HUES6 (cell line): ENCODE measurements around the gene TMEM221.

ENCODE experiments used
- H3K27ac ChIP-seq: 2 replicates; pipeline ENCODE4 v1.7.0; 2013; ENCODE audit warnings: low read depth, mild to moderate bottlenecking, low read length, inconsistent platforms
- H3K27me3 ChIP-seq: 2 replicates; pipeline ENCODE4 v1.6.1; 2013; ENCODE audit warnings: low read length; ENCODE audit not compliant: control insufficient read depth, insufficient read depth
- H3K36me3 ChIP-seq: 2 replicates; pipeline ENCODE4 v1.6.1; 2013; ENCODE audit warnings: low read length; ENCODE audit not compliant: control insufficient read depth, insufficient read depth
- H3K4me1 ChIP-seq: 2 replicates; pipeline ENCODE4 v1.6.1; 2013; ENCODE audit warnings: low read length; ENCODE audit not compliant: control insufficient read depth, insufficient read depth
- H3K4me3 ChIP-seq: 2 replicates; pipeline ENCODE4 v1.5.1; 2013; ENCODE audit warnings: low read depth, low read length
- H3K9ac ChIP-seq: one replicate; pipeline ENCODE4 v1.6.1; 2013; ENCODE audit warnings: mild to moderate bottlenecking, low read length
- H3K9me3 ChIP-seq: 2 replicates; pipeline ENCODE4 v1.6.1; 2013; ENCODE audit warnings: low read depth, low read length; ENCODE audit not compliant: control insufficient read depth, insufficient read depth

The TMEM221 gene

DNA sequence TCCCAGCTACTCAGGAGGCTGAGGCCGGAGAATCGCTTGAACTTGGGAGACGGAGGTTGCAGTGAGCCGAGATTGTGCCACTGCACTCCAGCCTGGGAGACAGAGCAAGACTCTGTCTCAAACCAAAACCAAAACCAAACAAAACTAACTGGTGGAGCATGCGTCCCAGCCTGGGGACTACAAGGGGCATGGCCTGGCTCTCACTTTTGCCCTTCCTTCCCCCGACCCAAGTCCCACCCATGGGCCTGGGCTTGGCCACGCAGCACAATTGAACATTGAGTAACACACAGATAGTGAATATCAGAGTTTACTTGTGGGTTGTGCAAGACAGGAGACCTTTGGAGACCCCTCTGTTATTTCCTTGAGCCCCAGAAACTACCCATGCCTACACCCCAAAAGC lies 13.2 kb downstream of the TMEM221 start:
- H3K27ac ChIP-seq: no peak overlapping the region
- H3K4me3 ChIP-seq: no peak overlapping the region
- no peaks in the 10 kb centered on the region for H3K36me3 ChIP-seq
- H3K9me3 ChIP-seq: no peaks in the 10 kb centered on the region
- no peaks in the 10 kb centered on the region for H3K4me1 ChIP-seq
- H3K27me3 ChIP-seq: no peaks in the 10 kb centered on the region
- H3K9ac ChIP-seq: no peak overlapping the region

DNA sequence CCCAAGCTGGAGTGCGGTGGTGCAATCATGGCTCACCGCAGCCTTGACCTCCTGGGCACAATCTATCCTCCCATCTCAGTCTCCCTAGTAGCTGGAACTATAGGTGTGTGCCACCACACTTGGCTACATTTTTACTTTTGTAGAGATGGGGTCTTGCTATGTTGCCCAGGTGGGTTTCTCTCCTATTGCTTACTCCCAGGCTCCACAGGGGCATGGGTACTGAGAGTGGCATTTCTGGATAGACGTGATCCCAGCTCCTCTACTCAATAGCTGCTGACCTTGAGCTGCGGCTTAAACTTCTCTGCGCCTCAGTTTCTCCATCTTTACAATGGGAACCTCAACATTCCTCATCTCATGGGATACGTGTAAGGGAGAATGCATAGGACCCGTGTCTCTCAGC lies 17.1 kb downstream of the TMEM221 start:
- H3K4me3 ChIP-seq: no peak overlapping the region
- no peaks in the 10 kb centered on the region for H3K36me3 ChIP-seq
- no peaks in the 10 kb centered on the region for H3K9me3 ChIP-seq
- no peaks in the 10 kb centered on the region for H3K4me1 ChIP-seq
- H3K27me3 ChIP-seq: no peaks in the 10 kb centered on the region
- H3K9ac ChIP-seq: no peak overlapping the region
- no peak overlapping the region for H3K27ac ChIP-seq

DNA sequence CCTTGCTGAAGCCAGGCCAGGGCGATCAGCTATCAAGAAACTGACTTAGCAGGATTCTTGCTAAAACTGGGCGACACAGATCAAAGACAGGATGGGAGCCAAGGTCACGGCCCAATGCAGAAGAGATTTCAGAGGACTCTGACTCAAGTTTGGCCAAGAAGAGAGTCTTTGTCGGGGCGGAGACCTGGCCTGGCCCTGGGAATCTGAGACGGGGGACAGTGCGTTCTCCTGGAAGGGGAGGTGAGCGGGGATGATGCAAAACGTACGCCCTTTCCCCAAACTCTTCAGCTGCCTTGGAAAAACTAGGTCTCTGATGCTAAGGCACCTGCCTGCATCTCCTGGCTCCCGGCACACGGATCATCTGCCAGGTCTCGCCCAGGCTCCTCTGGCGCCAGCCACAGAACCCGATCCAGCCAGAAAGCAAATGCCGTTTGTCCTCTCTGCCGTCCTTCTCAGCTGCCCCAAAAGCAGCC lies 18.8 kb downstream of the TMEM221 start:
- Histone ChIP-seq H3K27ac (no peak overlapping the region), H3K36me3 (no peaks in the 10 kb centered on the region), H3K9ac (no peak overlapping the region), H3K4me3 (no peak overlapping the region), H3K4me1 (0 out of 2 replicates have a peak, but pooled peaks cover 2% of the 10 kb centered on the region), H3K9me3 (no peaks in the 10 kb centered on the region), H3K27me3 (no peaks in the 10 kb centered on the region)

DNA sequence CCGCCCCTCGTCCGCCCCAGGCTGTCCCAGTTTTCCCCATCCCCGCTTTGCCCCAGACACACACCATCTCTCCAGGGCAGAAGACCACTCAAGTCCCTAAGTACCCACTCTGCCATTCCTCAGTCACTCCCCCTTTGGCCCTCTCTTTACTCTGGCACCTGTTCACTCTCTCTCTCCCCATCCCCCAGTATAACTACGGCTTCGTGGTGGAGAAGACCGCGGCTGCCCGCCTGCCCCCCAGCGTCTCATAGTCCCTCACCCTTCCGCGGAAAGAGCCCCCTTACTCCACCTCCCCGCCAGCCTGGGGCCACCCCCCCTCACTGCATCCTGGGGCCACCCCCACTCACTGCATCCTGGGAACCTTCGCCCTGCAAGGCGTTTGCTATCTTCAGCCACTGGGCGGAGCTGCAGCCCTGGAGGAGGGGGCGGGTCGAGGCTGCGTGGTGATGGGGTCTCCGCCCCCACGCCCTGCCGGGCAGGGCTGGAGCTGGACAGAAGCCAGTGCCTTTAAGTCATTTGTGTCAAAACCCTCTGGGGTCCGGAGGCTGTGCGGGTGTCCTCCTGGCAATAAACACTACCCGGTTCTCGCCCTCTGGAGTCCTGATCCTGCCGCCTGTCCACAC lies 23.6 kb downstream of the TMEM221 start:
- H3K36me3 ChIP-seq: no peaks in the 10 kb centered on the region
- H3K27me3 ChIP-seq: no peaks in the 10 kb centered on the region
- H3K9ac ChIP-seq: no peak overlapping the region
- H3K4me3 ChIP-seq: peak overlapping the region; percentile 52
- no peak overlapping the region for H3K27ac ChIP-seq
- H3K4me1 ChIP-seq: peaks cover 5% of the 10 kb centered on the region; the same call in 1 of the 2 replicates
- no peaks in the 10 kb centered on the region for H3K9me3 ChIP-seq

DNA sequence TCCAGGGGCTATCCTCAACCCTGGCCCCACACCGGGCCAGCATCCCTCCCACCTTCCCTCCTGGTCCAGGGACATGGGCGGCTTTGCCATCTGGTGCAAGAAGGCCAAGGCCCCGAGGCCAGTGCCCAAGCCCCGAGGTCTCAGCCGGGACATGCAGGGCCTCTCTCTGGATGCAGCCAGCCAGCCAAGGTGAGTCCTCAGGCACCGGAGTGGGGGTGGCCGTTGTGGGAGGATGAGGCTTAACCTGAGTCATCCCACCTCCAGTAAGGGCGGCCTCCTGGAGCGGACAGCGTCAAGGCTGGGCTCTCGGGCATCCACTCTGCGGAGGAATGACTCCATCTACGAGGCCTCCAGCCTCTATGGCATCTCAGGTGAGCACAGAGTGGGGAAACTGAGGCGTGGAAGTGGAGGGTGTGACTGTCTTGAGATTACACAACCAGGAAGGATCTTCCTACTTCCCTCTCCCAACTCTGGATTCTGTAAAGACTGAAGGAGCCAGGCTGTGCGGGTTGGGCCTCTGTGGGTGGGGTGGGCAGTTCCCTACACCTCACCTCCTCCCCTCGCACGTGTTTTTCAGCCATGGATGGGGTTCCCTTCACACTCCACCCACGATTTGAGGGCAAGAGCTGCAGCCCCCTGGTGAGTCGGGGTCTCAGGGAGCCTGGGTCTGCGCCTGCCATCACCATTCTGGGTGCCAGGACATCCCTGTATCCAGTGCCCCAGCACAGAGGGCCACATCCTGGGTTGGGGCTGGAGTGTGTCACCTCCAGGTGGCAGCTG lies 24.8 kb downstream of the TMEM221 start:
- Histone ChIP-seq H3K4me1 (peaks cover 12% of the 10 kb centered on the region; the same call in 1 of the 2 replicates), H3K27me3 (no peaks in the 10 kb centered on the region), H3K27ac (no peak overlapping the region), H3K9me3 (no peaks in the 10 kb centered on the region), H3K9ac (no peak overlapping the region), H3K4me3 (no peak overlapping the region), H3K36me3 (no peaks in the 10 kb centered on the region)

DNA sequence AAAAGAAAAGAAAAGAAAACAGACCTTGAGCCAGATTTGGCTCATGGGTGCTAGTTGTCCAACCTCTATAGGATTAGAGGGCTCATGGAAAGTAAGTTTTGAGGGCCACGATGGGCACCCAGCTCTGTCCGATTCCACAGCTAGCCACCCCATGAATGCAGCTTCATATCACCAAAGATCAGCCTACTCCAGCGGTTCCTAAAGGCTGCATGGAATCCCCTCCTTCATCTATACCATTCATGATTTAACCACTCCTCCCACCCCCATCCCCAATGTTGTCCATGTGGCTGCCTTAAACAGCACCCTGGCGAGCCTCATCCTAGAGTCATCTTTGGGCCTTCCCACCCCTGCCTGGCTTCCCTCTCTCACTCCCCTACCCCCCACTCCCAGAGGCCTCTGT lies 26.5 kb downstream of the TMEM221 start:
- Histone ChIP-seq H3K4me3 (no peak overlapping the region), H3K4me1 (peaks cover 12% of the 10 kb centered on the region; the same call in 1 of the 2 replicates), H3K27me3 (no peaks in the 10 kb centered on the region), H3K27ac (no peak overlapping the region), H3K36me3 (no peaks in the 10 kb centered on the region), H3K9ac (no peak overlapping the region), H3K9me3 (no peaks in the 10 kb centered on the region)

DNA sequence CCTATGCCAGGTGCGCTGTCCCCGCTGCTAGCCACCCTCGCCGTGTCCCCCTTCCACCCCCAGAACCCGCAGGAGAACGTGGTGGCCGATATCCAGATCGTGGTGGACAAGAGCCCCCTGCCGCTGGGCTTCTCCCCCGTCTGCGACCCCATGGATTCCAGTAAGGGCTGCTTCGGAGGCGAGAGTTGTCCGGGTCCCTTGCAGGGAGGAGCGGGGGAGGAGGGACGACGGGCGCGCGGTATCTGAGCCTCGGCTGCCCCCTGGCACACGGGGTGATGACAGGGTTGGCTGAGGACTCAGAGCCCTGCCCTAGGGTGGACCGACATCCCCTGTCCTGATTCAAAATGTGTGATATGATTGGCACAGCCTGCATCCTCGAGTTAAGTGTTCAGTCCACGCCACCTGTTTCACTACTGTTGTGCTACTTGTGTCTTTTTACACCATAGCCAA lies 28.0 kb downstream of the TMEM221 start:
- no peaks in the 10 kb centered on the region for H3K27me3 ChIP-seq
- no peak overlapping the region for H3K27ac ChIP-seq
- no peaks in the 10 kb centered on the region for H3K36me3 ChIP-seq
- H3K4me1 ChIP-seq: peaks cover 17% of the 10 kb centered on the region
- H3K4me3 ChIP-seq: peak overlapping the region; percentile 81
- peak overlapping the region; percentile 21 for H3K9ac ChIP-seq
- no peaks in the 10 kb centered on the region for H3K9me3 ChIP-seq

DNA sequence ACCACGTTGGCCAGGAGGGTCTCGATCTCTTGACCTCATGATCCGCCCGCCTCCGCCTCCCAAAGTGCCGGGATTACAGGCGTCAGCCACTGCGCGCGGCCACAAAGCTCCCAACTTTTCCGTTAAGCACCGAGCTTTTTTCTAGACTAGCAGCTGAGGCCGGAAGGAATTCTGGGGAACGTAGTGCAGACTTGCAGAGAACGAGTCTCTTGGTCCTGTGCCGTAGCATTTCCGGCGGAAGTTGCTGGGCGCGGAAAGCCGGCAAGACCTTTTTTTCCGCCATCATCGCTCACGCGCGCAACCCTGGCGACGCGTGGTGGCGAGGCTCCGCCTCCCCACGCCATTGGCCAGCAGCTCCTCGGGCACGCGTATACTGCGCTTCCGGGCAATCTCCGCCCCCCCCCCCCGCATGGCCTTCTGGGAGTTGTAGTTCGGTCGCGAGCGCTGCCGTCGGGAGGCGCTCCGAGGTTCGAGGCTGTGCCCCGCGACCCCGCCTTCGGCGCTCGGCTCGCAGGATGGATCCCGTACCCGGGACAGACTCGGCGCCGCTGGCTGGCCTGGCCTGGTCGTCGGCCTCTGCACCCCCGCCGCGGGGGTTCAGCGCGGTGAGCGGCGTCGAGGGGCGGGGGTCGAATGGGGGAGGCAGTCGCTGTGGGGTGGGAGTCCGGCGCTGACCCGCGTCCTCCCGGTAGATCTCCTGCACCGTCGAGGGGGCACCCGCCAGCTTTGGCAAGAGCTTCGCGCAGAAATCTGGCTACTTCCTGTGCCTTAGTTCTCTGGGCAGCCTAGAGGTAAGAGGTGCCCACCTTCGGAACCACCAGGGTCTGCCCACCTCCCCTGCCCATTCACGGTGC lies 28.6 kb downstream of the TMEM221 start, which contains the start of gene MVB12A:
Gene MVB12A, plus strand, starts transcription at position 427 of the 854 bp plus-strand sequence. Its CDS starts 89 bp downstream, at position 516.
- Histone ChIP-seq H3K27ac (peak within 1 kb of the TSS; percentile 29; the same call in 1 of the 2 replicates), H3K4me3 (peak within 1 kb of the TSS; percentile 81), H3K27me3 (no peaks in the 10 kb centered on the region), H3K36me3 (no peaks in the 10 kb centered on the region), H3K9me3 (no peaks in the 10 kb centered on the region), H3K9ac (peak within 1 kb of the TSS; percentile 64), H3K4me1 (peaks cover 21% of the 10 kb centered on the region)

DNA sequence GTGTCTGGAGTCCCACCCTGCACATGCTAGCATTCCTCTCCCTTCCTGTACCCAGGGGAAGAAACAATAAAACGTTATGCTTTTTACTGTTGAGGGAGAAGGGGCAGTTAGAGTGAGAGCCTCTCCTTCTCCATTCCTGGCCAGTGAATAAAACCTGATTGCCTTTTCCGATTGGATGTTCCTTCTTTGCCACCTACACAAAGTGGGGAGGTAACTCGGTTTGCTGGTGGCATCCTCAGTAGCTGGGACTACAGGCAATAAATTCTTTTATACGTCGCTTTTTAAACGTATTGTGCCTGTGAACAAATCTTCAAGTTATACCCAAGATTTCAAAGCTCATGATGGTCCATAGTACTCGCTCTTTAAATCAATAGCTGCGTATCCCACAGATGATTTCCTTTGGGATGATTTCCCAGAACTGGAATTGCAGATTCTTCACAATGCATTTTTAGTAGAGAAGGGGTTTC lies 29.3 kb downstream of the TMEM221 start:
- Histone ChIP-seq H3K9ac (peak overlapping the region; percentile 64), H3K4me1 (peaks cover 27% of the 10 kb centered on the region), H3K27ac (peak overlapping the region; percentile 29; the same call in 1 of the 2 replicates), H3K4me3 (peak overlapping the region; percentile 50), H3K36me3 (no peaks in the 10 kb centered on the region; the same call in 1 of the 2 replicates), H3K9me3 (no peaks in the 10 kb centered on the region), H3K27me3 (no peaks in the 10 kb centered on the region)

DNA sequence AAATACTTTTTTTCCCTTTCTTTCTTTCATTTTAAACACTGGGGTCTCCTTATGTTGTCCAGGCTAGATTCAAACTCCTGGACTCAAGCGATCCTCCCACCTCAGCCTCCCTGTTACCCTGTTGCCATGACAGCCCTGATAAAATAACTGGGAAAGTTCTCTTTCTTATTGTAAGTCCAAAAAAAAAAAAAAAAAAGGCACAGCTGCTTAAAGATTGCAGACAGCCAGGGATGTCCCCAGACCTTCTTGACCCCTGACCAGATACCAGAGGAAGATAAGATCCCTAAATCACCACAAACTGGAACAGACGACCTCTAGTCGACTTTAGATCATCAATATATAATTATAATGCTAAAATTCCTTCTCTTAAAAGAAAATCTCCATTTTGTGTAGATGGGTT lies 29.8 kb downstream of the TMEM221 start:
- H3K27me3 ChIP-seq: no peaks in the 10 kb centered on the region
- no peaks in the 10 kb centered on the region for H3K9me3 ChIP-seq
- H3K4me1 ChIP-seq: peaks cover 29% of the 10 kb centered on the region
- H3K27ac ChIP-seq: no peak overlapping the region; the same call in 1 of the 2 replicates
- no peaks in the 10 kb centered on the region; the same call in 1 of the 2 replicates for H3K36me3 ChIP-seq
- H3K4me3 ChIP-seq: peak overlapping the region; percentile 50; the same call in 1 of the 2 replicates
- H3K9ac ChIP-seq: peak overlapping the region; percentile 64
